Vagina (tissue), 2 donors: ENCODE results near the gene HSDL1.

Source experiments
- CTCF ChIP-seq, 3 experiments: fragments of 450-650 bp in 2 of 3; fragments of 200-600 bp in 1 of 3; sonication (generic) in 1 of 3; IDR thresholded peaks; one replicate each; pipeline ENCODE4 v1.5.1; 2017 to 2019; ENCODE audit warnings: antibody characterized with exemption in 3 of 3, mild to moderate bottlenecking in 2 of 3, moderate library complexity in 2 of 3
- POLR2A ChIP-seq, 2 donors: fragments of 450-650 bp; IDR thresholded peaks; one replicate each; pipeline ENCODE4 v1.6.1; 2017; ENCODE audit warnings: antibody characterized with exemption in 2 of 2, mild to moderate bottlenecking in 2 of 2, moderate library complexity in 2 of 2
- POLR2AphosphoS5 ChIP-seq, 2 donors: sonication (generic); formaldehyde crosslinking; IDR thresholded peaks; one replicate each; pipeline ENCODE4 v1.9.0; 2017; ENCODE audit warnings: antibody characterized with exemption in 2 of 2, mild to moderate bottlenecking in 2 of 2, low read depth in 1 of 2; ENCODE audit not compliant: insufficient read depth in 1 of 2

- TF ChIP-seq POLR2A (IDR thresholded peaks at IDR 0.05) (no peak), CTCF (IDR thresholded peaks at IDR 0.05) (no peak), POLR2AphosphoS5 (IDR thresholded peaks at IDR 0.05; ENCODE audit: insufficient read depth in 1 of 2, low read depth in 1 of 2) (no peak)
Measured at GRCh38 chr16:84107921-84108320, 37.1 kb downstream of the HSDL1 start.
